NCI-H526 treated with DMSO at 0.1 percent for 48 hours (cell line): Measurements from ENCODE around the gene RAG2.
A peak's percentile ranks its signal among the peaks of the same experiment; 100 is the strongest.
"Not testable (repeated sequence)": the region's sequence is repeated elsewhere in the genome, so short reads cannot be mapped to it uniquely, and the experiment has no call there.

ENCODE experiments used
- DNase-seq: peaks from one replicate; lab custom pipeline; 2025; lab: John Stamatoyannopoulos, UW

Gene RAG2

DNA sequence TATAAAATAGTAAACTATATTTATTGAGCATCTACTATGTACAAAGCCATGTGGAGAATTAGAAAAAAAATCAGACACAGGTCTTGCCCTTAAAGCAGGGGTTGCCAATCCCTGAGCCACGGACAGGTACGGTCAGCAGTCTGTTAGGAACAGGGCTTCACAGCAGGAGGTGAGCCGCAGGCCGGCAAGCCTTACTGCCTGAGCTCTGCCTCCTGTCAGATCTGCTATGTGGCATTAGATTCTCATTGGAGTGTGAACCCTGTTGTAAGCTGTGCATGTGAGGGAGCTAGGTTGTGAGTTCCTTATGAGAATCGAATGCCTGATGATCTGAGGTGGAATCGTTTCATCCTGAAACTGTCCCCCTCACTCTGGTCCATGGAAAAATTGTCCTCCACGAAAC is 2.1 kb upstream of the RAG2 start:
- no peak for DNase-seq

DNA sequence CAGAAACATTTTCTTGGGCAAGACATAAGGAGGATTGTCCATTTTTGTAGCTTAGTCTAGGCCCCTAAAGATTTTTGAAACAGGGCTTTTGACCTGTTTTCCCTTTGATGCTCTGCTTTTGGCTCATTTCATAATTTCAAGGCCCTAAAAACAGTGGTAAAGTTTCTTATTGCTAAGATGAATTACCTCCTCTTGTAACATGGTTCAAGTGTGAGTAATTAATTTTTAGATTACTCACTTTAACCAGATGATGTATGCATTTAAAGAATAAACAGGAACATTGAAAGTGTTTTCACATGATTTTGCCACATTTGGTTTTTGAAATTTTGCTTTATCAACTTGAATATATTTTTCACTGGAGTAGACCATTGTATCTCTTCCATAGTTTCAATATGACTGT is 1.2 kb downstream of the RAG2 start:
- DNase-seq, result no peak

GRCh38 chr11:36594316-36594989 is 3.6 kb downstream of the RAG2 start, which contains the start of gene IFTAP:
Gene IFTAP (plus strand): TSS chr11:36594502. CDS start chr11:36610104, 15,602 bp downstream.
- DNase-seq, result peak; percentile 96

DNA sequence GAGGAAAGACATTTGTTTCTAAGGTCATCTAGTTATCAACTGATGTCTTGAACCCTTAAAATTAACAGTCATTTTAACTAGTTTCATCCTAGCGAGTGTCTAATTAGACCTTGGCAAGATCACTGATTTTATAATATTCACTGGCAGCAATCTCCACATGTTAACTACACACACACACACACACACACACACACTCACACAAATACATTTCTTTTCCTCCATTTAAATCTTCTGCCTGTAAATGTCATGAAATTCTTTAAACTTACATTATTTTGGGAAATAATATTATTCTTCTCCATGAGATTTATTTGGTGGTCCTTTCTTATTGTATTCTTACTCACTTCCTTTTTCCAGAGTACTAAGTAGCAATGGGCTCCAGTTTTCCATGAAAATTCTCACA is 6.6 kb downstream of the RAG2 start:
- DNase-seq, result no peak

DNA sequence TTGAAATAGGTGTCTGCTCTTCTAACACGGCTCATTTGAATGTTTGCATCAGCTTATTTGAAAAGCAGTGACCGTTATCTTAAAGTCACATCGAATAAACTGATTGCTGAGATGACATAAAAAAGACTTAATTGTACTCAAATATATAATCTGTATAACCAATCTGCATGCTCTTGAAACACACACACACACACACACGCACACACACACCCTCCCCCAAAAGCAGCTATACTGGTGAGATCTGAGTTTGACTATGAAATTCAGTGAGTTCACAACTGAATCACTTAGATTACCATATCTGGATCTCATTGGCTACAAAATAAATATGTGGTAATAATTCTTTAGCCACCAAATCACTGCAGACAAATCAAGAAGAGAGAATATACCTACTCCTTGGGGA is 7.5 kb downstream of the RAG2 start:
- DNase-seq, result no peak

DNA sequence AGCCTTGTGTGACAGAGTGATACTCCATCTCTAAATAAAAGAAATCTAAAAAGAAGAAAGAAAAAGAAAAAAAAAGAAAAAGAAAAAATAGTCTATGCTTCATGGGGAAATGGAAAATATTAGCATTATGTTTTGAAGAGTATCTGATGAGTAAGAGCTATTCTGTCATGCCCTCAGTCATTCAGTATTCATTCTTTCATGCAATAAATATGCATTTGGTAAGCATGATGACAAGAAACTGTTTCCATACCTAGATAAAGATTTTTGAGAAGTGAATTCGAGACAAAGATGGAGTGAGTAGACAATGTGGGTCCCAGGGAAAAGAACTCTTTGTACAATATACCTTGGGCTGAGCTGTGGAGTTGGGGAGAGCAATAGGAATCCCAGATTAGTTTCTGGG is 9.9 kb downstream of the RAG2 start:
- DNase-seq, result no peak

- DNase-seq, result no peak
Measured at GRCh38 chr11:36586543-36586942, 11.5 kb downstream of the RAG2 start.

- no peak for DNase-seq
Measured at GRCh38 chr11:36583667-36584066, 14.4 kb downstream of the RAG2 start.

DNA sequence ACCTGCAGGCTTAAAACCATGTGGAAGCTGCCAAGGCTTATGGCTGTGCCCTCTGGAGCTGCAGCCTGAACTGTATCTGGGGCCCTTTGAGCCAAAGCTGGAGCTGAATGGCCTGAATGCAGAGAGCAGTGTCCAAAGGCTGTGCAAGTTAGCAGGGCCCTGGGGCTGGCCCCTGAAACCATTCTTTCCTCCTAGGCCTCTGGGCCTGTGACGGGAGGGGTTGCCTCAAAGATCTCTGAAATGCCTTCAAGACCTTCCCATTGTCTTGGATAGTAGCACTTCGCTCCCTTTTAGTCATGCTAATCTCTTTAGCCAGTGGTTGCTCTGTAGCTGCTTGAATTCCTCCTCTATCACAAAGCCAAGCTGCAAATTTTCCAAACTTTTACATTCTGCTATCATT is 16.5 kb downstream of the RAG2 start:
- DNase-seq, result no peak

DNA sequence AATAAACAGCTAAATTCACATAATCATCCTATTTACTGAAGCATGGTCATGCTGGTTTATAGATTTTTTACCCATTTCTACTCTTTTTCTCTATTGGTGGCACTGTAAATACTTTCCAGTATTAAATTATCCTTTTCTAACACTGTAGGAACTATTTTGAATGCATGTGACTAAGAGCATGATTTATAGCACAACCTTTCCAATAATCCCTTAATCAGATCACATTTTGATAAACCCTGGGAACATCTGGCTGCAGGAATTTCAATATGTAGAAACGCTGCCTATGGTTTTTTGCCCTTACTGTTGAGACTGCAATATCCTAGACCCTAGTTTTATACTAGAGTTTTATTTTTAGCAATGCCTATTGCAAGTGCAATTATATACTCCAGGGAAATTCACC is 19.6 kb downstream of the RAG2 start:
- DNase-seq, result no peak

GRCh38 chr11:36577859-36578258 is 20.2 kb downstream of the RAG2 start:
- DNase-seq, result no peak

- no peak for DNase-seq
Measured at GRCh38 chr11:36577373-36577772, 20.7 kb downstream of the RAG2 start.

DNA sequence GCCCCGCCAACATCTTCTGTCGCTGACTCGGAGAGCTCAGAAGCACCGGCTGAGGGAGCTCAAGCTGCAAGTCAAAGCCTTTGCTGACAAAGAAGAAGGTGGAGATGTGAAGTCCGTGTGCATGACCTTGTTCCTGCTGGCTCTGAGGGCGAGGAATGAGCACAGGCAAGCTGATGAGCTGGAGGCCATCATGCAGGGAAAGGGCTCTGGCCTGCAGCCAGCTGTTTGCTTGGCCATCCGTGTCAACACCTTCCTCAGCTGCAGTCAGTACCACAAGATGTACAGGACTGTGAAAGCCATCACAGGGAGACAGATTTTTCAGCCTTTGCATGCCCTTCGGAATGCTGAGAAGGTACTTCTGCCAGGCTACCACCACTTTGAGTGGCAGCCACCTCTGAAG is 23.6 kb downstream of the RAG2 start:
- no peak for DNase-seq

GRCh38 chr11:36569095-36569494 is 28.9 kb downstream of the RAG2 start:
- no peak for DNase-seq

GRCh38 chr11:36567694-36568093 is 30.3 kb downstream of the RAG2 start, which contains the start of gene RAG1:
Gene RAG1 (plus strand): TSS chr11:36568007. CDS start chr11:36573305, 5,298 bp downstream.
- DNase-seq, result no peak

DNA sequence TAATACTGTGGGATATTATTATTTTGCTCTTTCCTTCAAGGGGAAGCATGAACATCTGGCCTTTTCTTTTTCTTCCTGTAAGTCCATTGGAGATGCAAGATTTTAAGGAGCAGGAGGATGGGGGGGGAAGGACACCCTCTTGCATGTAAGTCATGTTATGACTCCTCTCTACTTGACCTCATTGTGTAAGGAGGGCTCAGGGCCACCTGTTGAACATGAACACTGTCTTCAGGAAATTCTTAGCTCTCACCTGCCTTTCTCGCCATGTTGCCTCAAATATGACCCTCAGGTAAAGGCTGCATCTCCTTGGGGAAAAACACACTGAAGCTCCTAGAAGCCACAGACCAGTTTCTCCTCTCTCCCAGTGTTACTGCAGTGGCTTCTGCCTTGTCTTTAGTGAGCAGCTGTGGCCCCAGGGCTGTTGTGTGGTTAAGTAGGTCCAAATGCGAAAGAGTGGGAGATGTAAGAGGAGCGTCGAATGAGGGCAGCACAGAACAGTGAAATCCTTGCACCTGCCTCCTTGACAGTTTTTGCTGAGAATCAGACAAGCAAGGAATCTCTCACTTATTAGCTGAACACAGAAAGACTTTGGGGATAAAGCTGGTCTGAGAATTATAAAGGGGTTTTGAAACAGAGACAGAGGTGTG is 31.5 kb downstream of the RAG2 start:
- DNase-seq, result peak; percentile 16

DNA sequence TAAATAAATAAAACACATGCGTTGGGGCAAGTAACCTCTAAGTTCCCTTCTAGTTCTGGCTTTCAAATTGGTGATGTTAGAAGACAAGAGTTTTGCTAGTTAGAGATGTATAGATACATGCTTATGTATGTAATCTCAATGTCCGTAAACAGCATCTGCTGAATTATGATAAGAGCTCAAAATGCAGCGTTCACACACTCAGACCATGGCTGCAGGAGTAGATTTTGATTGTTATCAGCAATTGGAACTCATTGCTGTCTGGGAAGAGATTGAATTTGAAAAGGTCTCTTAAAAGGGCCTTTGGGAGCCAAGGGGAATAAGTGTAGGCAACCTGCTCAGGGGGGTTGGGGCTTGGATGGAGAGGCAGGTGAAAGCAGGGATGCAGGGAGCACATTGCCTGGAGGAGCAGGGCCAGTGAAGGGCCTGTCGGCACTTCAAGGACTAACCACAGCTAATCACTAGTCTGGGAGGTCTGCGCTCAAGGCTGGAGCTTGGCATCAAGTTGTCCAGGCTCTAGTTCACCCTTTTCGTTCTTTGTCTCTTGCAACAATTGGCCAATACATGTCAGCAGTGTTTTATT is 32.9 kb downstream of the RAG2 start:
- DNase-seq, result no peak

DNA sequence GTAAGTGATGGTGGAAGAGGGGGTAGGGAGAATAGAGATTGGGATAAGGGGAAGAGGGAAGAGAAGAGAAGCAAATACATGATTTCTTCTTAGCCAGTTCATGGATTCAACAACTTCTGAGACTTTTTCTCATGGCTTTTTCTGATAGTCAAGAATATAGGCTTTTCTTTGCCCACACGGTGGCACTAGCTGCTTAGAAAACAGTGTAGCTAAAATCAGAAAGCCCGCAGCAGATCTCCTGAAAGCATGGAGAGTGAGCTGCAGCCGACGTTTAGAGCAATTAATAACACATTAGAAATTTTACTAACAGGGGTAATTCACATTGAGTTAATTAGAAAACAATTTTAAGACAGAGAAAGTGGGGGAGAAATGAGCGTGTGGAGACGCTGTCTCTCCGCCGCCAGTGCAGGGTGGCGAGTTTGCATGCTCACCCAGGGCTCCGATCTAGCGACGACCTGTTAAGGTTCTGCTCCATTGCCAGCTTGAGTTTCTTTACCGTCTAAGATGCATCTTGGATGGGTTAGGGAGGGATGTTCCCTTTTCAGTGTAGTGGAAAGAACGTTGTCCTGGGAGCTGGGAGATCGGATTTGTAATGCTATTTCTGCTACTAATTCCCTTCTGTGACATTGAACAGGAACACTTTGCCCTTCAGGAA is 33.5 kb downstream of the RAG2 start:
- peak; percentile 31 for DNase-seq

DNA sequence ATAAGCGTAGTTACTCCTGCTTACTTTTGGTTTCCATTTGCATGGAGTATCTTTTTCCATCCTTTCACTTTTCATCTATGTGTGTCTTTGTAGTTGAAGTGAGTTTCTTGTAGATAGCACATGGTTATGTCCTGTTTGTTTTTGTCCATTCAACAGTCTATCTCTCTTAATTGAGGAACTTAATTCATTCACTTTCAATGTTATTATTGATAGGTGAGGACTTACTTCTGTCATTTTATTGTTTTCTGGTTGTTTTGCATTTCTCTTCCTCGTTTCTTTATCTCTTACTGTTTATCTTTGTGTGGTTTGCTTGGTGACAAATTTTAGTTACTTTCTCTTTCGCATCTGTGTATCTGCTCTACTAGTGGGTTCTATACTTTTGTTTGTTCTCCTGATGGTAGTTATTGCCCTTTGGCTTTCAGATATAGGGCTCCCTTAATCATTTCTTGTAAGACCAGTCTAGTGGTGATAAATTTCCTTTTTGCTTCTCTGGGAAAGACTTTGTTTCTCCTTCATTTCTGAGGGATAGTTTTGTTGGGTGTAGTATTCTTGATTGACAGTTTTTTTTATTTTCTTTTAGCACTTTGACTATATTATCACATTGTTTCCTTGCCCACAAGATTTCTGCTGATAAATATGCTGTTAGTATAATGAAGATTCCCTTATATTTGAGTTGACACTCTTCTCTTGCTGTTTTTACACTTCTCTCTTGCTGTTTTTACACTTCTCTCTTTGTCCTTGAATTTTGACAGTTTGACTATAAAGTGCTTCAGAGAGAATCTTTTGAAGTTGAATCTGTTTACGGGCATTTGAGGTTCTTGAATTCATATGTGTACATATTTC is 39.2 kb downstream of the RAG2 start:
- DNase-seq, result no peak

- no peak for DNase-seq
Measured at GRCh38 chr11:36557991-36558390, 40.0 kb downstream of the RAG2 start.

GRCh38 chr11:36557390-36557789 is 40.6 kb downstream of the RAG2 start:
- DNase-seq, result not testable (repeated sequence)
